ENCODE results near the gene OLFML2A.

DNA sequence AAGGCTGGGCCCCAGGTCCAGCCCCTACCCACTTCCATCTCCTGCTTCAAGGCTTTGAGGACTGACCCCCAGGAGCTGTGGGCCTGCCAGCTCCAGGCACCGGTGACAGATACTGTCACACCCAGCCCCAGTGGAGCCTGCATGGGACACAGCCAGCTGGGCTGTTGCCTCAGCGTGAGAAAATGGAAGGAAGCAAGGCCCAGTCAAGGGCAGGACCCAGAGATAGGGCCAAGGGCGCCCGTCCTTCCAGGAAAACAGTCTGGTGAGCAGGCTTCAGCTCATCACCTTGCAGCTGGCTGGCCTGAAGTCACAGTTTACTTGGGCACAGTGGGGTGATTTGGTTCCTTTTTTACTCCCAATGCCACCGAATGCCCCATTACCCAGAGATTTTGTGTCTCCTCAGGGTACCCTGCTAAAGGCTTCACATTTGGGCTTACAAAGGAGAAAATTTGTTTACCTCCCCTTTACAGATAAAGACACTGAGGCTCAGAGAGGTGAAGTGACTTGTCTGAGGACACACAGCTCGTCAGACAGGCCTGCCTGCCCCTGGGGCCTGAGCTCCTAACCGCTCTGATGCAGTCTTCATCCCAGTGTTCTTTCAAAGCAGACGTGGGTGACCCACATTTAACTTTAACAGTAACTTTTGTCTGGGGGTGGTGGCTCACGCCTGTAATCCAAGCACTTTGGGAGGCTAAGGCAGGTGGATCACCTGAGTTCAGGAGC is 54.9 kb downstream of the OLFML2A start:
- no peak for TF ChIP-seq POLR2A (IDR thresholded peaks at IDR 0.05)
- TF ChIP-seq, protein P1, sequence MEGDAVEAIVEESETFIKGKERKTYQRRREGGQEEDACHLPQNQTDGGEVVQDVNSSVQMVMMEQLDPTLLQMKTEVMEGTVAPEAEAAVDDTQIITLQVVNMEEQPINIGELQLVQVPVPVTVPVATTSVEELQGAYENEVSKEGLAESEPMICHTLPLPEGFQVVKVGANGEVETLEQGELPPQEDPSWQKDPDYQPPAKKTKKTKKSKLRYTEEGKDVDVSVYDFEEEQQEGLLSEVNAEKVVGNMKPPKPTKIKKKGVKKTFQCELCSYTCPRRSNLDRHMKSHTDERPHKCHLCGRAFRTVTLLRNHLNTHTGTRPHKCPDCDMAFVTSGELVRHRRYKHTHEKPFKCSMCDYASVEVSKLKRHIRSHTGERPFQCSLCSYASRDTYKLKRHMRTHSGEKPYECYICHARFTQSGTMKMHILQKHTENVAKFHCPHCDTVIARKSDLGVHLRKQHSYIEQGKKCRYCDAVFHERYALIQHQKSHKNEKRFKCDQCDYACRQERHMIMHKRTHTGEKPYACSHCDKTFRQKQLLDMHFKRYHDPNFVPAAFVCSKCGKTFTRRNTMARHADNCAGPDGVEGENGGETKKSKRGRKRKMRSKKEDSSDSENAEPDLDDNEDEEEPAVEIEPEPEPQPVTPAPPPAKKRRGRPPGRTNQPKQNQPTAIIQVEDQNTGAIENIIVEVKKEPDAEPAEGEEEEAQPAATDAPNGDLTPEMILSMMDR (IDR thresholded peaks at IDR 0.05), result no peak

Measured in lower leg skin (tissue), 3 donors.